Prostate gland (tissue), 2 donors: ENCODE measurements around the gene COL4A3. TPM values are rescaled to one million over a fixed set of nuclear protein-coding genes. Genes with fewer than 3 reads are reported as not detected.

Experiments
- DNase-seq: peaks from one replicate; pipeline ENCODE4 v3.0.0-alpha.2; 2019; ENCODE audit warnings: low spot score
- H3K27ac ChIP-seq, 2 donors: fragments of 200-600 bp; sonication (generic); 2 replicates each; pipeline ENCODE4 v1.5.1; 2017 to 2019
- H3K27me3 ChIP-seq: fragments of 200-600 bp; sonication (generic); replicated peaks from 2 replicates; pipeline ENCODE4 v1.5.1; 2019; ENCODE audit not compliant: insufficient read depth
- H3K36me3 ChIP-seq, 2 donors: fragments of 200-600 bp; sonication (generic); 1 replicate in 1 of 2; 2 replicates in 1 of 2; pipeline versions ENCODE4 v1.5.1 to v1.8.1; 2017 to 2019
- H3K4me1 ChIP-seq: fragments of 200-600 bp; sonication (generic); replicated peaks from 2 replicates; pipeline ENCODE4 v1.5.1; 2019
- H3K4me3 ChIP-seq, 2 donors: fragments of 200-600 bp; sonication (generic); 2 replicates each; pipeline ENCODE4 v1.5.1; 2017 to 2019
- H3K9me3 ChIP-seq: fragments of 200-600 bp; sonication (generic); 2 replicates; pipeline ENCODE4 v1.5.1; 2017
- CTCF ChIP-seq, 4 experiments: fragments of 200-600 bp in 2 of 4; fragments of 450-650 bp in 2 of 4; sonication (generic) in 2 of 4; IDR thresholded peaks; 1 replicate in 3 of 4; 2 replicates in 1 of 4; pipeline ENCODE4 v1.5.1; 2016 to 2019; ENCODE audit warnings: antibody characterized with exemption in 4 of 4, mild to moderate bottlenecking in 2 of 4, moderate library complexity in 2 of 4
- POLR2A ChIP-seq: fragments of 450-650 bp; IDR thresholded peaks from one replicate; pipeline ENCODE4 v1.6.1; 2016; ENCODE audit warnings: antibody characterized with exemption, mild to moderate bottlenecking
- POLR2AphosphoS5 ChIP-seq: sonication (generic); formaldehyde crosslinking; IDR thresholded peaks from one replicate; pipeline ENCODE4 v1.6.1; 2017; ENCODE audit warnings: antibody characterized with exemption
- WGBS: methylation state at CpG from one replicate; pipeline ENCODE4 v1.1.5; 2018; 5-methylcytosine and 5-hydroxymethylcytosine counted together
- intact Hi-C: fragments of 100-400 bp; cut with DNase I; formaldehyde crosslinking; loops from one replicate; pipeline ENCODE4 v1.14.2; 2022
- total RNA-seq, 2 donors: library from RNA; depleted of rRNA; stranded (reverse); fragments of >200 nt; gene quantifications; one replicate each; pipeline ENCODE4 v1.1.0, GENCODE V29; 2016

COL4A3 gene
- total RNA-seq, 2 donors from 2014 or later, result 3.5 to 7.0 TPM

GRCh38 chr2:227363756-227364155, 199.3 kb downstream of the COL4A3 start:
- Histone ChIP-seq H3K27me3 (no peaks in the 10 kb centered on the region), H3K9me3 (no peaks in the 10 kb centered on the region), H3K4me1 (no peaks in the 10 kb centered on the region), H3K36me3 (no peaks in the 10 kb centered on the region), H3K27ac (no peak overlapping the region), H3K4me3 (no peak overlapping the region)
- 93% methylated on average over 6 of the region's 6 CpGs for WGBS
- TF ChIP-seq POLR2A (no peak), POLR2AphosphoS5 (no peak), CTCF (IDR thresholded peaks at IDR 0.05) (no peak)
- DNase-seq, result no peak
- intact Hi-C loops, result no loop called here

Other genes starting within 250 kb of the COL4A3 start
- 1 to 10 TPM; 3.0 to 6.1 TPM for gene COL4A4, start 419 bp upstream of the COL4A3 start, total RNA-seq
- 100 to 1,000 TPM in 1 of 2 donors, 10 to 100 TPM in 1; 94.7 to 180 TPM for gene MFF, start 160.6 kb downstream of the COL4A3 start, total RNA-seq
- gene TM4SF20, start 214.7 kb downstream of the COL4A3 start, total RNA-seq, result not detected
- not detected for gene SCYGR1, start 223.3 kb downstream of the COL4A3 start, total RNA-seq